ENCODE data around the gene FSTL4.

GRCh38 chr5:133383580-133383939 is 228.8 kb downstream of the FSTL4 start:
- TF ChIP-seq YY1 (IDR thresholded peaks at IDR 0.05; ENCODE audit: low read depth) = no peak
- TF ChIP-seq CTCF (IDR thresholded peaks at IDR 0.05) = no peak
- no peak for TF ChIP-seq EP300 (IDR thresholded peaks at IDR 0.05; ENCODE audit: borderline replicate concordance in 1 of 2, low read depth in 1 of 2, low read length in 1 of 2)

Data from SK-N-SH (cell line).